Stimulated activated naive CD8-positive, alpha-beta T cell treated with anti-CD3 and anti-CD28 coated beads, Interleukin-15, amount 100 ng/mL, for 72 hours (primary cell): Measurements from ENCODE around the gene SNX24.

ENCODE experiments used
- ATAC-seq: fragments of 150-1000 bp; cut with Tn5 transposase; 2 replicates; pipeline ENCODE4 v1.10.0; 2021; ENCODE audit warnings: mild to moderate bottlenecking, moderate library complexity
- DNase-seq, 2 donors: peaks; one replicate each; pipeline ENCODE4 v3.0.0; 2021 to 2022
- H3K27ac Mint-ChIP-seq, 2 donors: one replicate each; pipeline ENCODE4 v1.8.0; 2022; ENCODE audit warnings: mild to moderate bottlenecking in 2 of 2, mixed read lengths in 2 of 2, moderate library complexity in 2 of 2
- H3K27me3 Mint-ChIP-seq: one replicate; pipeline ENCODE4 v1.8.0; 2022; ENCODE audit warnings: mixed read lengths
- H3K4me1 Mint-ChIP-seq: one replicate; pipeline ENCODE4 v1.8.0; 2022; ENCODE audit warnings: mild to moderate bottlenecking, mixed read lengths
- H3K4me3 Mint-ChIP-seq, 2 donors: one replicate each; pipeline ENCODE4 v1.8.0; 2022; ENCODE audit warnings: mild to moderate bottlenecking in 2 of 2, mixed read lengths in 2 of 2, moderate library complexity in 1 of 2
- H3K9me3 Mint-ChIP-seq, 2 donors: one replicate each; pipeline ENCODE4 v1.8.0; 2022; ENCODE audit warnings: mixed read lengths in 2 of 2

The SNX24 gene

DNA sequence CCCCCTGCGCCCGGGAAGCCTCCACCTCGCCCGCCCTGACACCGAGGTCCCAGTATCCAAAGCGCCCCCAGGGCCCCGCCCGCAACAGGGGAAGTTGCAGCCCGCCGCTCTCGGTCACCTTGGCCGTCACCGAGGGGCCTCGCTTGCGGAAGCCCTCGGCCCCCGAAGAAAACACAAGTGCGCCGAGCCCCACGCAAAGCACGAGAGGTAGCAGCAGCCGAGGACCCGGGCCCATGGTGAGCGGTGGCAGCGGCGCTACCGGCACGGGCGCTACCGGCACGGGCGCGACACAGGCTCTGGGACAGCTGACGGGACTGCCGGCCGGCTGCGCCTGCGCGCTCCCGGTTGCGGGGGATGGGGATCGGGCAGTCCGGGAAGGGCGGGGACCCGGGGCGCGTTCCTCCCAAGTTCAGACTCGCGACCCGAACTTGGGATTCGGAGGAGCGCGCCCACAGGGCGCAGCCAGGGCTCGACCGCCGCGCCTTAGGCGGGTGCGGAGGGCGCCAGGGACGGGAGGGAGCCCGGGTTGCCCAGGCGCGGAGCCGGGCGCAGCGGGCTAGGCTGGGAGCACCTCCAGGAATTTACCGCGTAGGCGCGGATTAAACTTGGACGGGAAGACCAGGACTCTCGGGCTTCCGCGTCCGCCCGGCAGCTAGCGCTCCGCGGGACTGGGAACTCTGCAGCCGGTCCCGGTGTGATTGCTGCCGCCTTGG, 191.1 kb downstream of the SNX24 start, which contains the start of gene PPIC:
Gene PPIC (minus strand): TSS at position 335 of the 713 bp plus-strand sequence. CDS start 100 bp downstream, at position 235.
- peak; percentile 60 for ATAC-seq
- peaks cover 78% of the 10 kb centered on the region for H3K27me3 Mint-ChIP-seq

GRCh38 chr5:123037104-123037418, 191.6 kb downstream of the SNX24 start:
- no peak for DNase-seq
- no peak for ATAC-seq
- H3K4me1 Mint-ChIP-seq, result peaks cover 14% of the 10 kb centered on the region
- no peak overlapping the region for H3K27ac Mint-ChIP-seq
- H3K27me3 Mint-ChIP-seq, result peaks cover 73% of the 10 kb centered on the region
- peak overlapping the region; percentile 20 to 41 for H3K4me3 Mint-ChIP-seq
- no peaks in the 10 kb centered on the region for H3K9me3 Mint-ChIP-seq

More for the DNA sequence above, 191.1 kb downstream of the SNX24 start, which contains the start of gene PPIC:
- Mint-ChIP-seq H3K4me1 (peaks cover 14% of the 10 kb centered on the region), H3K4me3 (peak within 1 kb of the TSS; percentile 67 to 80), H3K27ac (no peak within 1 kb of the TSS), H3K9me3 (no peaks in the 10 kb centered on the region)
- peak; percentile 16 to 23 for DNase-seq

DNA sequence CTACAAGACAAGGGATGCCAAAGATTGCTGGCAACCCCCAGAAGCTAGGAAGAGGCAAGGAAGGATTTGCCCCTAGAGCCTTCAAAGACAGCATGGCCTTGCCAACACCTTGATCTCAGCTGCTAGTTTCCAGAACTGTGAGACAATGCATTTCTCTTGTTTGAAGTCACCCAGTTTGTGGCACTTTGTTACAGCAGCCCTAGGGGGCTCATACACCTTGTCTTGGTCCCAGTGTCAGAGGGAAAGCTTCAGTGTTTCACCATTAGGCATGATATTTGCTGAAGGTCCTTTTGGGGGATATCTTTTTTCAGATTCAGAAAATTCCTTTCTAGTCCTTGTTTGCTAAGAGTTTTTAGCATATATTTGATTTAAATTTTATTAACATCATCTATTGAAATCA, 194.3 kb downstream of the SNX24 start:
- H3K4me3 Mint-ChIP-seq, result no peak overlapping the region
- peaks cover 14% of the 10 kb centered on the region for H3K4me1 Mint-ChIP-seq
- no peaks in the 10 kb centered on the region for H3K9me3 Mint-ChIP-seq
- no peak for DNase-seq
- no peak for ATAC-seq
- peaks cover 60% of the 10 kb centered on the region for H3K27me3 Mint-ChIP-seq
- no peak overlapping the region for H3K27ac Mint-ChIP-seq

- Mint-ChIP-seq H3K9me3 (no peaks in the 10 kb centered on the region), H3K4me3 (no peak overlapping the region), H3K27me3 (peaks cover 34% of the 10 kb centered on the region), H3K4me1 (no peaks in the 10 kb centered on the region), H3K27ac (peak overlapping the region in 1 of 2 donors; percentile 74)
- ATAC-seq (no peak), DNase-seq (no peak)
These were observed 199.7 kb downstream of the SNX24 start for GRCh38 chr5:123044926-123045617.

DNA sequence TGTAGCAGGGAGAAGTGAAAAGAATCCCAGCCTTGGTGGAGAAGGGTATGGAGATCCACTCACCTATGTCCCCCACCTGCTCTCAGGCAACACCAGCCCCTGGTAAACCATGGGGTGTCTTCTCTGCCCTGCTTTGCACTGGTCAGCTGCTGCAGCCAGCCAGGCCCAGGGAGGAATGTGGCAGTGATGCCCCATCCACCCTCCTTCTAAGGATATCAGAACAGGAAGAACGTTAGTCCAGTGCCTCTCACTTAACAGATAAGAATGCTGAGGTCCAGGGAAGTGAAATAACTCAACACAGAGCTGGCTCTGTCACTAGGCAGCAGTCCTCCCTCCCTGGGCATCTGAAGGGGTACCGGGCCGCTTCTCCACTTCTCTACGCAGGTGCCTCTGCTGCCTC, 200.8 kb downstream of the SNX24 start:
- no peaks in the 10 kb centered on the region for H3K4me1 Mint-ChIP-seq
- peaks cover 1 to 2% of the 10 kb centered on the region in 2 donors for H3K9me3 Mint-ChIP-seq
- no peak overlapping the region for H3K27ac Mint-ChIP-seq
- H3K4me3 Mint-ChIP-seq, result no peak overlapping the region
- ATAC-seq (no peak), DNase-seq (no peak)
- H3K27me3 Mint-ChIP-seq, result peaks cover 40% of the 10 kb centered on the region

DNA sequence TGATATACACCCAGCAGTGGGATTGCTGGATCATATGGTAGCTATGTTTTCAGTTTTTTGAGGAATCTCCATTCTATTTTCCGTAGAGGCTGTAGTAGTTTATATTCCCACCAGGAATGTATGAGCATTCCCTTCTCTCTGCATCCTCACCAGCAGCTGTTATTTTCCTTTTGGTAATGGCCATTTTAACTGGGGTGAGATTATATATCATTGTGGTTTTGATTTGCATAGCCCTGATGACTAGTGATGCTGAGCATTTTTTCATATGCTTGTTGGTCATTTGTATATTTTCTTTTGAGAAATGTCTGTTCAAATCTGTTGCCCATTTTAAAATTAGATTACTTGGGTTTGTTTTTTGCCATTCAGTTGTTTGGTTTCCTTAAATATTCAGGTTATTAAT, 202.3 kb downstream of the SNX24 start:
- H3K27me3 Mint-ChIP-seq, result peaks cover 47% of the 10 kb centered on the region
- no peak overlapping the region for H3K27ac Mint-ChIP-seq
- no peak overlapping the region for H3K4me3 Mint-ChIP-seq
- peaks cover 5 to 9% of the 10 kb centered on the region in 2 donors for H3K9me3 Mint-ChIP-seq
- ATAC-seq, result no peak
- DNase-seq, result no peak
- no peaks in the 10 kb centered on the region for H3K4me1 Mint-ChIP-seq

DNA sequence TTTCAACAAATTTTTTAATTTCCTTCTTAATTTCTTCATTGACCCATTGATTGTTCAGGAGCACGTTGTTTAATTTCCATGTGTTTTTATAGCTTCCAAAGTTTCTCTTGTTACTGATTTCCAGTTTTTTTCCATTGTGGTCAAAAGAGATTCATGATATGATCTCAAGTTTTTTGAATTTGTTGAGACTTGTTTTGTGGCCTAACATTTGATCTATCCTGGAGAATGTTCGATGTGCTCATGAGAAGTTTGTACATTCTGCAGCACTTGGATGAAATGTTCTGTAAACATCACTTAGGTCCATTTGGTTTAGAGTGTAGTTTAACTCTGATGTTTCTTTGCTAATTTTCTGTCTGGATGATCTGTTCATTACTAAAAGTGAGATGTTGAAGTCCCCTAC, 205.8 kb downstream of the SNX24 start:
- ATAC-seq, result no peak
- Mint-ChIP-seq H3K4me3 (no peak overlapping the region), H3K27me3 (peaks cover 29% of the 10 kb centered on the region), H3K27ac (no peak overlapping the region), H3K4me1 (no peaks in the 10 kb centered on the region), H3K9me3 (peaks cover 5 to 9% of the 10 kb centered on the region in 2 donors)
- no peak for DNase-seq
